ENCODE data around the gene AGAP6.
"Not testable (repeated sequence)": the region's sequence is repeated elsewhere in the genome, so short reads cannot be mapped to it uniquely, and the experiment has no call there.

AGAP6 gene

DNA sequence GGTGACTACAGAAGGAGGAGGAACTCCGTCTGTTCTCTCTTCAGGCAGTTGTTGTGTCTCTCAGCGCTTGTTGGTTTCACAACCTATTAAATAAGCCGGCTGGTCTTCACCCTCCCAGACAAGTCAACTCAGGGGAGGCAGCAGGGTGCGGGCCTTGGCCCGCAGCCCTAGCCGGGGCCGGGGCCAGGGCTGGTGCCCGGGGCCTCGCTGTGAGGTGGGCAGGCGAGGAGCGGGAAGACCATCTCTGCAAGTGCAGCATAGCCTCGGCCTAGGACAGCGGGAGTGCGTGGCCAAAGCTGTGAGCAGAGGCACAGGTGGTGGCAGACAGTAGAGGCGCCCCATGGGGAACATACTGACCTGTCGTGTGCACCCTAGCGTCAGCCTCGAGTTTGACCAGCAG is at the start of gene AGAP6:
AGAP6 (plus strand) TSS at position 31 of the 400 bp plus-strand sequence; CDS start at position 341, 310 bp downstream.
- not testable (repeated sequence) for DNase-seq

DNA sequence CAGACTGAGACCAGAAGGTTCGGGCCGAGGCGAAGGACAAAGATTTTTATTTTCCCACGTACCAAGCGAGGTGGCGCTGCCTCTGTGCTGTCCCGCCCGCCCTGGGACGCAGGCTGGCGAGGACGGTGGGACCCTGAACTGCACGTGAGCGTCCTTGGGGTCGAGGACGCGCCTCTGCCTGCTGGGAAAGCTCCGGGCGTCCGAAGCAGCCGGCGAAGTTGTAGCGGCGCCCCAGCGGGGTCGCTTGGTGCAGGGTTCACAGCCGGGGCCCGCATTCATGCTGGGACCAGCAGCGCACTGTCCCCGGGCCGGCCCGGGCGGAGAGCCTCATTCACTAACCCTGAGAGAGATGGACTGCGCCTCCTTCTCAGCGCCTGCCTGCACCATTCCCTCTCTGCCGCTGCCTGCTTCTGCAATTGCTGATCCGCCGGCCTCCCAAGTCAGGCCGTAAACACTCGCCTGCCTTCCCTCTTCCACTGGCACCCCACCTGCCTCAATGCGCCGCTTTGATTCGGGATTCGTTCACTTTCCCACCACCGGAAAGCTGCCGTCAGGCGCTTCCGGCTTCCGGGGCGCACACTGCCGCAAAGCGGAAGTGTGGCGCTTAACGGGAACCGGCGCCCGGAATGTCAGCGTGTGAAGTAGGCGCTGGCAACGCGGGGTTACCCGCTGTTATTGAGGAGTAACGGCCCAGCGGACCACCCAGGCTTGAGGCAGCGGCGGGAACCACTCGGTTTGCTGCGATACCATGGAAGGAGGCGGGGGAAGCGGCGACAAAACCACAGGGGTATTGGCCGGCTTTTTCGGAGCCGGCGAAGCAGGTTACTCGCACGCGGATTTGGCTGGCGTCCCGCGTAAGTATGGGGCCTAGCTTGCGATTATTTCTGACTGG is 46.5 kb upstream of the AGAP6 start, which contains the start of the genes PARG and TIMM23B:
PARG (minus strand) TSS at position 581 of the 892 bp plus-strand sequence; CDS start at position 279, 302 bp downstream.
TIMM23B (plus strand) TSS at position 607 of the 892 bp plus-strand sequence; CDS start at position 749, 142 bp downstream.
- peak in 54 of 56 donors; percentile 18 to 89 (median 70) for DNase-seq

DNA sequence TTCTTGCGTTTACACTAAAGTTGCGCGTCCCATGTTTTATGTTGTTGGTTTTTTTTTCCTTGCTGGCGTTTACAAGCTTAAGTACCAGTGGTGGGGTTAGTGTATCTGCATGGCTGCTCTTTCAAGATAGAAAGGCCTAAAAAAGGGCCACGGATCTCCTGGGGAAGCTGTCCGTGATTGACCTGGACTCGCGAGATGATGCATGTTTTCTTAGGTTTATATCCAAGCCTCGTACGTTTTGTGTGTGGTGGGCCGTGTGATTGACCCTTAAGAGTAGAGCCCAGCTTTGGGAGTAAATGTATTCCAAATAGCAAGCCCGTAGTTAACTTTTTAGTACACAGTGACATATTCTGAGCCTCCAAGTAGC is 45.9 kb upstream of the AGAP6 start:
- not testable (repeated sequence) for DNase-seq

DNA sequence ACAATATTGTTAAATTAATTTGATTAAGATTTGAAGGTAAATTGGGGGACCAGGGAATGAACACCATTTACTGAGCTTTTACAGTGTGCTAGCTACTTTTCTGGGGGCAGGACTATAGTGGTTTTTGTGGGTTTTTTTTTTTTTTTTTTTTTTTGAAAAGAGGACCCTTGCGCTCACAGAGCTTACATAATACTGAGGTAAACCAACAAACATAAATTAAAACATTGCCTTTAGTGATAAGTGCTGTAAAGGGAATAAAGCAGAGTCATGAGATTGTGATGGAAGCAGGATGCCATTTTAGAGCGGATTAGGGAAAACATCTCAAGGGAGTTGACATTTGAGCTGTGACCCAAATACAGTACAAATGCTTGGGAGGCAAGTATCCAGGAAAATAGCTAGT is 44.6 kb upstream of the AGAP6 start:
- DNase-seq, result not testable (repeated sequence)

DNA sequence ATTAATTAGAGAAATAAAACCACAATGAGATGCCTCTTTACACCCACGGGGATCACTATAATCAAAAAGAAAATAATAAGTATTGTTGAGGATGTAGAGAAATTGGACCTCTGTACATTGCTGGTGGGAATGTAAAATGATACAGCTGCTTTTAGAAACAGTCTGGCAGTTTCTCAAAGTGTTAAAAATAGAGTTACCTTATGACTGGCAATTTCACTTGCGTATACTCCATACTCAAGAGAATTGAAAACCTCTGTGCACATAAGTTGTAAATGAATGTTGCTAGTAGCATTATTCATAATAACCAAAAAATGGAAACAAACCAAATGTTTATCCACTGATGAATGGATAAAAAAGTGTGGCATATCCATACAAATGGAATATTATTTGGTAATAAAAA is 40.1 kb upstream of the AGAP6 start:
- not testable (repeated sequence) for DNase-seq

DNA sequence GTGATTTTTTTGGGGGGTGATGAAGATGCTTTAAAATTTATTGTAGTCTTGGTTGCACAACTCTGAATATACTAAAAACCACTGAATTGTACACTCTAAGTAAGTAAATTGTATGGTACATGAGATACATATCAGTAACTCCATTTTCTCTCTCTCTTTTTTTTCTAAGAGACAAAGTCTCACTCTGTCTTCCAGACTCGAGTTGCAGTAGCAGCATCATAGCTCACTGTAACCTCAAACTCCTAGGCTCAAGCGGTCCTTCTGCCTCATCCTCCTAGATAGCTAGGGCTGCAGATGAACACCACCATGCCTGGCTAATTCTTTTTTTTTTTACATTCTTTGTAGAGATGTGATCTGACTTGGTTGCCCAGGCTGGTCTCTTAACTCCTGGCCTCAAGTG is 39.5 kb upstream of the AGAP6 start:
- DNase-seq, result not testable (repeated sequence)

DNA sequence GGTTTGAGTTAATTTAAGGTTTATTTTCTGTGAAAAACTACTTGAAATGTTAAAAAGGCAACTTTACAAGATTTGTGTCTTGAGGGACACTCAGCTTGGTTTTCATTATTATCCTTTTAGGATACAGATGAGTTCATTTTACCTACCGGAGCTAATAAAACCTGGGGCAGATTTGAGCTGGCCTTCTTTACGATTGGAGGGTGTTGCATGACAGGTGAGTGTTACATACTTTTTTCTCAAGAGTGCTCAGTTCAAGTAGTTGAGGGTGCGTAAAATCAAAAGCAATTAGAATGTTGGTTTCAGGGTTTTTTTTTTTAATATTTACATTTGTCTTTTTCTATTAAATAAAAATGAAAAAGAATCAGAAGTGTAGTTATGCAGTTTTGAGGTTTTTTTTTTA is 36.2 kb upstream of the AGAP6 start:
- DNase-seq, result not testable (repeated sequence)

DNA sequence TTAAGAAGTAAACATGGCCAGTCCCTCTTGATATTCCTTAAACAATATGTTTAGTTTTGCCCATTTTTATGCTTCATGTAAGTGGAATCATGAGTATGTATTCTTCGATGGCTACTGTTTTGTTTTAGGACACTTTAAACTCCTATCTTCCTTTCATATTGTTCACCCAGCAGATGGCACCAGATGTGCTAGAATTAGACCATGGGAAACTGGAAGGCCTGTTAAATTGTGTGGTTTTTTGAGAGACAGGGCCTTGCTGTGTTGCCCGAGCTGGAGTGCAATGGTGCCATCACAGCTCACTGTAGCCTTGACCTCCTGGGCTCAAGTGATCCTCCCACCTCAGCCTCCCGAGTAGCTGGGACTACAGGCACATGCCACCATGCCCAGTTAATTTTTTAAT is 35.1 kb upstream of the AGAP6 start:
- DNase-seq, result not testable (repeated sequence)

DNA sequence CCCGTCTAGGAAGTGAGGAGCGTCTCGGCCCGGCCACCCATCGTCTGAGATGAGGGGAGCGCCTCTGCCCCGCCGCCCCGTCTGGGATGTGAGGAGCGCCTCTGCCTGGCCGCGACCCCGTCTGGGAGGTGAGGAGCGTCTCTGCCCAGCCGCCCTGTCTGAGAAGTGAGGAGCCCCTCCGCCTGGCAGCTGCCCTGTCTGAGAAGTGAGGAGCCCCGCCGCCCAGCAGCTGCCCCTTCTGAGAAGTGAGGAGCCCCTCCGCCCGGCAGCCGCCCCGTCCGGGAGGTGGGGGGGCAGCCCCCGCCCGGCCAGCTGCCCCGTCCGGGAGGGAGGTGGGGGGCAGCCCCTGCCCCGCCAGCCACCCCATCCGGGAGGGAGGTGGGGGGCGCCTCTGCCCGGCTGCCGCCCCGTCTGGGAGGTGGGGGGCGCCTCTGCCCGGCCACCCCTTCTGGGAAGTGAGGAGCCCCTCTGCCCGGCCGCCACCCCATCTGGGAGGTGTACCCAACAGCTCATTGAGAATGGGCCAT is 17.8 kb upstream of the AGAP6 start:
- DNase-seq, result not testable (repeated sequence)

DNA sequence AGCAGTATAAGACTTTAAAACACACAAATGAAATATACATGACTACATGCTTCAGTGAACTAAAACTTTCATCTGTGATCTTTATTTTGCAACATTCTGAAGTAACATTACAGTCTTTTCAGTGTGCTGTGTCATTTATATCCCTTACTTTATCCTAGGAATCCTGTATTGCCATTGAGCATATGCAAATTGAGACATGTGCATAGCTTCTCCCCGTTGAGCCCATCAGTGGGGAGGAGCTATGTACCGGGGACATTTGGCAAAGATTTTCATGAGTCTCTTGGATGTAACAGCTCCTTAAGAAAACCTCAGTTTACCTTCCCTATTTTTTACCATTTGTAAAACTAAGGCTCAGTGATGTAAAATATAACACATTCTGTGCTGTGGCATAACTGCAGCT is 16.7 kb upstream of the AGAP6 start:
- DNase-seq, result not testable (repeated sequence)

DNA sequence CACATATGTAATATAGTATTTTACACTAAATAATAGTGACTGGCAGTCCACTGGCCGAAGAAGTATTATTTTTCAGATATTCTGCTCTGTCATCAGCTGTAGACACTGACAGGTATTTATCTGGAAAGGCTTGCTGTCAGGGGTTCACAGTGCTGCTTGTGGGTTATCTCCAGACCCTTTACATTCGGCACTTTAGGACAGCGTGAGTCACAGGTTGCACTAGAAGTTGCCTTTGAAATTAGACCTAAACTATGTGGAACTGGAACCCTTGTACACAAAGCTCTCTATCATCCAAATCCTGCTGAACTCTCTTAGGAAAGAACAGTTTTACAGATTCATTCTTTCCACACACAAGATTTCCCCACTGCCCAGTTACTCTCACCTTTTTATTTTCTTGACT is 16.1 kb upstream of the AGAP6 start:
- not testable (repeated sequence) for DNase-seq

DNA sequence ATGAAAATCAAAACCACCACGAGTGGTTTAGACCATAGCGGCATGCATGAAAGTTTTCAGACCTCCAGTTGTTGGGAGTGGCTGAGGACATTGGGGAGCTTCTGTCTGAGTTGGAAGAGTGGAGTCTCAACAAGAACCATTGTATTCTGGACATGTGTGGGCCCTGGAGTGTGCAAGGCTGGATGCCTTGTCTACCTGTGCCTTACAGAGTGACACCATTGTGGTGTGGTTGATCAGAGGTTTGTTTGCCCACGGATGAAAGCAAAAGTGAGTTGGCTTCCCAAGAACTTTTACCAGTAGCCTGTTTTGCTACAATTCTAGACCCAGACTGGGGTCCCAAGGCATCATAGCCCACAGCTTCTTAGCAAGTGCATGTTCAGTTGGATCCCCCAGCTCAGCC is 10.4 kb upstream of the AGAP6 start:
- DNase-seq, result not testable (repeated sequence)

DNA sequence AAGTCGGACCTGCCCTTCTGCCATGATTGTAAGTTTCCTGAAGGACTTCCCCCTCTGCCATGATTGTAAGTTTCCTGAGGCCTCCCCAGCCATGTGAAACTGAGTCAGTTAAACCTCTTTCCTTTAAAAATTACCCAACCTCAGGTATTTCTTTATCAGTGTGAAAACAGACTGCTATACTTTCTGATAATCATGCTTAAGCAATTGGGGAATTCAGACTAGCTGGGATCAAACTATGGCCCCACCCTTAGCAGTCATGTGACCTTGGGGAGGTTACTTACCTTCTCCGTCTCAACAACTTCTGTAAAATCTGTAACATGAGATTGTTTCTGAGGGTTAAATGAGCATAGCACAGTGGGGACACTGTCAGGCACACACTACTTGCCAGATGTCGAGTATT is 999 bp upstream of the AGAP6 start:
- not testable (repeated sequence) for DNase-seq

DNA sequence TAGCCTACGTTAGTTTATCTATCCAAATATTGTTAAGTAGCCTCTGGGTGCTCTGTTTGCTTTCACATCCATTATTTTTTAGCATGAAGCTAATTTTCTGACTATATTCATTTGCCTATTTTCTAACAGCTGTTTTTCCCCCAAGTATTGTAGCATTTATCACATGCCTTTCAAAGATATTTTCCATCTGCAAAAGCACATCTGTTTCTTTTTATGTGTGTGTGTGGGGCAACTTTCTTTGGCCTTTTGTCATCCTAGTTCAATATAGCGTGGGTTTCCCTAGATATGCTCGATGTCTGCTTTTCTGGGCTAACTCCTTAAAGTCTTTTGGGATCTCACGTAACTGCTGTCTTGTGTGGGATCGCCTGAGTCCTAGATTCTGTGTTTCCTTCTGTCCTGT is 7.1 kb downstream of the AGAP6 start:
- DNase-seq, result not testable (repeated sequence)

DNA sequence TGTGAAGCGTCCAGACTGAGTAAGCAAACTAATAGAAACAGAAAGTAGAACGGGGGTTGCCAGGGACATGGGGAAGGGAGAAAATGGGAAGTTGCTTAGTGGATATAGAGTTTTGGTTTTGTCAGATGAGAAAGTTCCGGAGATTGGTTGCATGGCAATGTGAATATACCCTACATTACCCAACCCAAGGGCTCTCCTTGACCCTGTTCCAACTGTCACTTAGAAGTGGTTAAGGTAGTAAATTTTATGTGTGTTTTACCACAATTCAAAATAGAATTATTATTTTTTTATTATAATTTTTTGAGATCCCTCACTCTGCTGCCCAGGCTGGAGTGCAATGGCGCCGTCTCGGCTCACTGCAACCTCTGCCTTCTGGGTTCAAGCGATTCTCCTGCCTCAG is 25.8 kb downstream of the AGAP6 start:
- not testable (repeated sequence) for DNase-seq

DNA sequence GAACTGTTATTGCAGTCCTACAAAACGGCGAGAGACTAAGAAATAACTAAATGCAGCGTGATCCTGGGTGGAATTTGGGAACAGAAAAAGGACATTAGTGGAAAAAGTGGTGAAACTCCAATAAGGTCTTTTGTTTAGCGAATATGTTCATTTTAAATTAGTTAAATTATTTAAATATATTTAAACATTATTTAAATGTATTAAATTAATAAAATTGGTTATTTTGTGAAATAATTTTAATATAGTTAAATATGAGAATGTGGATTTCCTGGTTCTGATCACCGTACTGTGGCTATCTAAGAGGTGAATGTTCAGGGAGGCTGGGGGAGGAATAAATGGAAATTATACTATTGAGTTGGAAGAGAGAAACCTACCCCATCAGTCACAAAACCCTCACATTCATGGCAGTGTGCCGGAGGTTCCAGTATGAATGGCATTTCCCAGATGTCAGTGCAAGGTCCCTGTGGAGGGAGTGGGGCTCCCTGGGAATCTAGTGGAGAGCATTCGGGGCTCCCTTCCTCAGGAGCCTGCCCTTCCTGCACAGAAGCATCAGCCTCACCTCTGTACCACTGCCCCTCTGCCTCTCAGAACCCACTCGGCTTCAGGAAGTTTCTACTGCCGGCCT is 27.5 kb downstream of the AGAP6 start:
- not testable (repeated sequence) for DNase-seq

DNA sequence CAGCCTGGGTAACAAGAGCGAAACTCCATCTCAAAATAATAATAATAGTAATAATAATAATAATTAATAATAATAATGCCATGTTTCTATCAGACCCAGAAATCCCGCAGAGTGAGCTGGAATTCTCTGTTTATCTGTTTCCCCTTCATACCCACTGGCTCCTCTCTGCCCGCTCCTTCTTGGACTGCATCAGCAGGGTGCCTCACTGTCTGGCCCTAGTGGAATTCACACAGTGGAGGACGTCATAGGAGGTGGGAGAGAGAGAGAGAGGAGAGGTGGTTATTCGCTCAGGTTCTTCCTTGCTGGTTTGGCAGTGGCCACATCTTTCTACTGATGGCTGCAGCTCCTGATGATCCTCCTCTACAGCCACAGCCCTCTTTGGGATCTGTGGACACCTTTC is 28.7 kb downstream of the AGAP6 start:
- DNase-seq, result not testable (repeated sequence)

DNA sequence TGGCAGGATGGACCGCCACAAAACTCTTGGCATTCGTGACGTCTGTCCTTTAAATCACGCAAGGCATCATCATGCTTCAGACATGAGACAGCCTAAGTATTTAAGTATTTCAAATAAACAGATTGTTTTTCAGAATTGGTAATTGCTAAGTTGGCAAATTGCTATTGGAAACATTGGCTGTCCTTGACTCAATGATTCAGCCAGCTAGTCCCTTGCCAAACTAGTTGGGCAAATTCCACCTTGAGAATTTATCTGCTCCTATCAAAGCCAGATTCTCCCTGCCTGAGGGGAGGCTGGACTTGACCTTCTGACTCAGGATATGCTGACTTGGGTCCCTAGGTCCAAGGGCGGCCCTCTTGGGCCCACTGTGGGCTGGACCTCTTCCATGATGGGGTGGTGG is 29.4 kb downstream of the AGAP6 start:
- DNase-seq, result not testable (repeated sequence)

DNA sequence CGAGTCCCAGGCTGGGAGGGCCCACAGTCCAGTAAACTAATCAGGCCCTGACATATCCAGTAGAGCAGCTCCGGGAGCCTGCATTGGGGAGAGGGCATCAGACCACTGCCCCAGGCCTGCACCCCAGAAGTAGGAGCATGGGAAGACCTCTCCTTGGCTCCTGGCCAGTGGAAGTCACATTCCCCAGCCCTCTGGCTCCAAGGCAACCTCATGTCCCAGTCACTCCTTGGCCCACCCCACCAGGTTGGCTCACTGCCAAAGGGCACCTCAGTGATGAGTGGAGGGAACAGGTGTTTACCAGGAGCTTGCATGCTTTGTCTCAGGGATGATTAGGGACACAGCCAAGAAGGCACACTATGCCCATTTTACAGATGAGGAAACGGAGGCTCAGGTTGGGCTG is 31.1 kb downstream of the AGAP6 start:
- not testable (repeated sequence) for DNase-seq

DNA sequence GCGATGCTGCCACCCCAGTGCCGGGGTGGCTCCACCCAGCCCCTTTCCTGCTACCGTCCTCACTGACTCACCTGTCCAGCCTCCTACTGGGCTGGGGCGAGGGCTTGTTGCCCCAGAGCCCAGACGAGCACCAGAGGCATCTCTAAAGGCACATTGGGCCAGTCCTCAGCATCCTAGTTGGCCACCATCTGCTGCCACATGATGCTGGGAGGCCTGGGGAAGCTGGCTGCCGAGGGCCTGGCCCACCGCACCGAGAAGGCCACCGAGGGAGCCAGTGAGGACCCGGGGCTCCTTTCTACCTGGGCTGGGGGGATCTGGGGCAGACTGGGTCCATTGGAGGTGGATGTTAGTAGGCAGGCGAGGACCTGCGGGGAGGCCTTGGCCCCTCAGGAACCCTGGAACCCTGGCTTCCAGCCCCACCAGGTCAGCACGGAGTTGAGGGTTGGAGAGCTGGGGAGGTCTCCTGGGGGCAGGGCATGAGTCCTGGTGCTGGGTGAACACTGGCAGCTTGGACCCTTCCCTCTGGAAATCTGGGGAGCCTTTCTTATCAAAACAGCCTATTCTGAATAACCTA is 32.3 kb downstream of the AGAP6 start:
- DNase-seq, result not testable (repeated sequence)

DNA sequence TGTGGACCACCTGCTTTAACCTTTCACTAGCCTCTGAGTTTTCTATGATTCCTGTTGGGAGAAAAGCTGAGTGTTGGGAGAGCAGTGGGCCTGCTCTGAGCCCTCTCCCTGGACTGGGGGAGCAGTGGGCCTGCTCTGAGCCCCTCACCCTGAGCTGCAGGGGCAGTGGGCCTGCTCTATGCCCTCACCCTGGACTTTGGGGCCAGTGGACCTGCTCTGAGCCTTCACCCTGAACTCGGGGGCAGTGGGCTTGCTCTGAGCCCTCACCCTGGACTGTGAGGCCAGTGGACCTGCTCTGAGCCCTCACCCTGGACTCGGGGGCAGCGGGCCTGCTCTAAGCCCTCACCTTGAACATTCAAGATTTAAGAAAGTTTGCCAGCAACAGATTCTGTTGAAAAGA is 33.4 kb downstream of the AGAP6 start:
- no peak for DNase-seq

All from nucleus accumbens (tissue), 56 donors.